NCI-H2196 treated with DMSO at 0.1 percent for 48 hours (cell line): ENCODE results near the gene ZNF260.
"Not testable (repeated sequence)": the region's sequence is repeated elsewhere in the genome, so short reads cannot be mapped to it uniquely, and the experiment has no call there.

Experiments
- DNase-seq: peaks from one replicate; lab custom pipeline; 2025; ENCODE audit not compliant: unreplicated experiment; lab: John Stamatoyannopoulos, UW

Gene ZNF260

GRCh38 chr19:36490846-36491245 is 37.2 kb downstream of the ZNF260 start:
- DNase-seq: not testable (repeated sequence)

GRCh38 chr19:36489920-36490415 is 38.1 kb downstream of the ZNF260 start:
- peak; percentile 87 for DNase-seq

GRCh38 chr19:36489118-36489919 is 38.8 kb downstream of the ZNF260 start, which contains the start of gene ZNF566:
TSS of gene ZNF566 (minus strand) at chr19:36489561. CDS start at chr19:36476557, 13,004 bp downstream.
- DNase-seq: peak; percentile 96

- DNase-seq: no peak
These were observed 39.3 kb downstream of the ZNF260 start for GRCh38 chr19:36488846-36489117.

DNA sequence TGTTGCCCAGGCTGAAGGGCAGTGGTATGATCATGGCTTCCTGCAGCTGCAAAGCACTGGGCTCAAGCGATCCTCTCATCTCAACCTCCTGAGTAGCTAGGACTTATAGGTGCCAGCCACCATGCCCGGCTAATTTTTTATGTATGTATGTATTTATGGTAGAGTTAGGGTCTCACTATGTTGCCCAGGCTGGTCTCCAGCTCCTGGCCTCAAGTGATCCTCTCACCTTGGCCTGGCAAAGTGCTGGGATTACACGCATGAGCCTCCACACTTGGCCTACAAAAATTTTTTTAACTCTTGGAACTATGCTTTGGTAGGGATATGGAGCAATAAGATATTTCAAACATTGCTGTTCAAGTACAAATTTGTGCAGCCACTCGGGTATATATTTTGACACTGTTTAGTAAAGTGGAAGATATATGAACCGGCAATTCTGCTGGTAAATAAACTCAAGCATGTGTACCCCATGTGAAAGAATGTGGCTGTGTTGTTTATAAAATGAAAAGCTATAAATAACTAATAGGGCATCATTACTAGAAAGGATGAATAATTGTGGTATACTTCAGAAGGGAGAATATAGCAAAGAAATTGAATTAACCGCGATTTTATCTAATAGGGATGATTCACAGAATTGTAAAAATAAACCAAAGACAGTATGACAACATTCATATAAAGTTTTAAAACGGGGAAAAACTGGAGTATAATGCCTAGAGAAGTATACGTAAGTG is 39.8 kb downstream of the ZNF260 start:
- DNase-seq: no peak

DNA sequence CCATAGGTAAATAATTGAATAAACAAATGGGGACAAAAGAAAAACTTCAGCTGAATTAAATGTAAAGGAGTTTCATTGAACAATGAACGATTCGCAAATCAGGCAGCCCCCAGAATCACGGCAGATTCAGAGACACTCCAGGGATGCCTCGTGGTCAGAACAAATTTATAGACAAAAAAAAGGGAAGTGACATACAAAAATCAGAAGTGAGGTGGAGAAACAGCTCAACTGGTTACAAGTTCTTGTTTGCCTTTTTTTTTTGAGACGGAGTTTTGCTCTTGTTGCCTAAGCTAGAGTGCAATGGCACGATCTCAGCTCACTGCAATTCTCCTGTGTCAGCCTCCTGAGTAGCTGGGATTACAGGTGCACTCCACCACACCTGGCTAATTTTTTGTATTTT is 44.4 kb downstream of the ZNF260 start:
- no peak for DNase-seq

DNA sequence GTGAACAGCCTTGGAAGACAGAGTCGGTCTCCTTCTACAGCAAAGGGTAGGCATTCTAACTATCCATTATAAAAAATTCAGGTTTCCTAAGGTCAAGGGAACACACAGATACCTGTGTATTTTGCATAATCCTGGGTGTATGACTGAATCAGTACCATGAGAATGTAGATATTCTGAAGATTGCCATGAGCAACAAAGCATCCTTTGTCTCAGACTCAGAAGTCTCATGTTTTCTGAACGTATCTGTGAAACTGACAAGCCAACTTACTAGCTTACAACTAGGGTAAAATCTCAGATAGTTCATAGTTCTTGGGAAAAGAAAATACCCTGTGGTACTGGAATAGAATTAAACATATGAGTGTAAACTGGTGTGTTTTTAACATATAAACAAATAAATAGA is 45.2 kb downstream of the ZNF260 start:
- no peak for DNase-seq
